Stimulated activated CD8-positive, alpha-beta memory T cell treated with anti-CD3 and anti-CD28 coated beads, Interleukin-12 subunit alpha, Interleukin-12 subunit beta, amount 100 ng/mL, for 24 hours (primary cell): ENCODE results near the gene MSH5.
A peak's percentile ranks its signal among the peaks of the same experiment; 100 is the strongest.
"Not testable (repeated sequence)": the region's sequence is repeated elsewhere in the genome, so short reads cannot be mapped to it uniquely, and the experiment has no call there.

Experiments used
- DNase-seq: peaks from one replicate; pipeline ENCODE4 v3.0.0-alpha.2; 2020; ENCODE audit errors: extremely low read depth

MSH5 gene

DNA sequence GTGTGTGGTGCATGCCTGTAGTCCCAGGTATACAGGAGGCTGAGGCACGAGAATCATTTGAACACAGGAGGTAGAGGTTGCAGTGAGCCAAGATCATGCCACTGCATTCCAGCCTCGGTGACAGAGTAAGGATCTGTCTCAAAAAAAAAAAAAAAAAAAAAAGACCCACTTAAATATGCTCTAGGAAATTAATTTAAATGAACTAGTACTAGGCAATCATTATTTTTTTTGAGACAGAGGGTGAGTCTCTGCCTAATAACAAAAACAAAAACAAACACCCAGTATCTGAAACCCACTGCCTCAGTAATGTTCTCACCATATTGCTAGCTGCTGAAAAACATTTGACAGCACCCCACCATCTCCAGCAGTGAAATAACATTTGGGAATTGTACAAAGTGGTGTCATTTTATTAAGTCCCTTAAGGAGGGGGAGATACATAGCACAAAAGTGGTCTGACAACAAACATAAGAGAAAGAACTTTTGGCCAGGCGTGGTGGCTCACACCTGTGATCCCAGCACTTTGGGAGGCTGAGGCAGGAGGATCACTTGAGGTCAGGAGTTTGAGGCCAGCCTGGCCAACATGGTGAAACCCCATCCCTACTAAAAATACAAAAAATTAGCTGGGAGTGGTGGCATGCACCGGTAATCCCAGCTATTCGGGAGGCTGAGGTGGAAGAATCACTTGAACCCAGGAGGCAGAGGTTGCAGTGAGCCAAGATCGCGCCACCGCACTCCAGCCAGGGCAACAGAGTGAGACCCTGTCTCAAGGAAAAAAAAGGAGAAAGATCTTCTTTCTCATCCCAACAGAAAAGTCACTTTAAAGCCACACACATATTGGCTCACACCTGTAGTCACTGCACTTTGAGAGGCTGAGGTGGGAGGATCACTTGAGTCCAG lies 61.5 kb downstream of the MSH5 start:
- not testable (repeated sequence) for DNase-seq

DNA sequence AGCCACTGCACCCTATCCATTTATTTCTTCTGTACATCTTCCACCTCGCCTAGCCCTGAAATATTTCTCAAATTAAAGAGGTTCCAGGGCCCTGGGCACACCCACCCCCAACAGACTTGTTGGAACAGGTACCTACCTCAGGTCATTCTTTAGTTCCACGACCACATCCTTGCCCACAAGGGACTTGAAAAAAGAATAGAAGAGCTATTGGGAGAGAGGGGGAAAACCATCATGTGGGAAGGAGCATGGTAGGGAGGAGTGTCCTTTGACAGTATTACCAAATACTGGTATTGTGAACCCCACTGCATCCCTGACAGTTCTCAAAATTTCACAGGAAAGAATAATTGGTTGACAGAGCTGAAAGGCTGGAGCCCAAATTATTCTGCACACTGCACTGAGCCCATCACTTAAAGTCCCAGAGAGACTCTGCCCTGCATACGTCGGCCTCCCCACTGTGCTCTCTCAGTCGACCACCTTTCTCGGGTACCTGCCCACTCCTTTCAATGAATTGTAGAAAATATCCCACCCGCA lies 66.2 kb downstream of the MSH5 start:
- DNase-seq = no peak

DNA sequence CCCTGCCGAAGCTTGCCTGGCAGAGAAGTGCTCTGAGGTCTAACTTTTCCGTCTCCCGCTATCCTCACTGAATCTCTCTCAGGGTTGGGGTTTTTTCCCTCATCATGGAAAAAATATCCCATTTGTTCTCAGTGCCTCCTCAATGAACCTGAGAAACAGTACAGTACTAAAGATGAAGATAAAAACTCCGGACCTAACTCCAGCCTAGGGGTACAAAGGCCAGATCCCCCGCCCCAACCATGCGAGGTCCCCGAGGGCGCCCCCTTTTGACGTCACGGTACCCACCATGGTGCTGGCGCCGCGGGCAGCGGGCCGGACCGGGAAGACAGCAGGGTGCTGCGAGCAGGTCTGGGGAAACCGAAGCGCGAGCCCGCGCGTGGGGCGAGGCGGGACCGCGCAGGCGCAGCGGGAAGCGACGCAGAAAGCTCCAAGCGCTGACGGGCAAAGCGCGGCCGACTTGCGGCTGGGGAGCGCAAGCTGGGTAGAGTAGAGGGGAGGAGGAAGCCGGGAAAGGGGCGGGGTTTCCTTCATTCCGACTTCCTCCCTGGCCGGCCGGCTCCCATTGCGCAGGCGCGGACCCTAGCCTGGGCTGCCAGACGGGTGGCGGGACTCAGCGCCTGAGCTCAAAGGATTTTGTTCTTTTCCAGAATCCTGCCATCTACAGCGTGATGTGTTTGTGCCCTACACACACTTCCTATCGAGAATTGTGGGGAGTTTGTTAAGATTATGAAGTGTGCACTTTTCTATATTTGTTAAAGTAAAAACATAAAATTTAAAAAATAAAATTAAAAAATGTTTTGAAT lies 66.9 kb downstream of the MSH5 start, which contains the start of gene LSM2:
Gene LSM2 (minus strand): TSS at position 497 of the 803 bp plus-strand sequence. CDS start 209 bp downstream, at position 288.
- DNase-seq = peak; percentile 98

- DNase-seq = not testable (repeated sequence)
These were observed 68.8 kb downstream of the MSH5 start for GRCh38 chr6:31808599-31808998.

DNA sequence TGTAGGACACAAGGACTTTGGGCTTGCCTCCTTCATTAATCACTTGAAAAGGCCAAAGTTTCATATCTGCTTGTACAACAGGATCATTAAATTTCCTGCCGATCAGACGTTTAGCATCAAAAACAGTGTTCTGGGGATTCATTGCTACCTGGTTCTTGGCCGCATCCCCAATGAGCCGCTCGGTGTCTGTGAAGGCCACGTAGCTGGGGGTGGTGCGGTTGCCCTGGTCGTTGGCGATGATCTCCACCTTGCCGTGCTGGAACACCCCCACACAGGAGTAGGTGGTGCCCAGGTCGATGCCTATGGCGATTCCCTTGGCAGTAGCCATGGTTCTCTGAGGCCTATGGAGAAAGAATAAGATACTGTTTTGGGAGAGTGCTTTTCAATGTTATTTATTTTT lies 71.8 kb downstream of the MSH5 start:
- DNase-seq = no peak
